GM21515 (cell line): ENCODE measurements around the gene BCL2.
"Not testable (repeated sequence)": the region's sequence is repeated elsewhere in the genome, so short reads cannot be mapped to it uniquely, and the experiment has no call there.

Experiments
- ATAC-seq: cut with Tn5 transposase; IDR thresholded peaks from one replicate; pipeline ENCODE4 v1.9.1; 2021; ENCODE audit not compliant: unreplicated experiment

BCL2 gene

GRCh38 chr18:63207143-63207790 lies 112.3 kb downstream of the BCL2 start:
- ATAC-seq, result no peak

DNA sequence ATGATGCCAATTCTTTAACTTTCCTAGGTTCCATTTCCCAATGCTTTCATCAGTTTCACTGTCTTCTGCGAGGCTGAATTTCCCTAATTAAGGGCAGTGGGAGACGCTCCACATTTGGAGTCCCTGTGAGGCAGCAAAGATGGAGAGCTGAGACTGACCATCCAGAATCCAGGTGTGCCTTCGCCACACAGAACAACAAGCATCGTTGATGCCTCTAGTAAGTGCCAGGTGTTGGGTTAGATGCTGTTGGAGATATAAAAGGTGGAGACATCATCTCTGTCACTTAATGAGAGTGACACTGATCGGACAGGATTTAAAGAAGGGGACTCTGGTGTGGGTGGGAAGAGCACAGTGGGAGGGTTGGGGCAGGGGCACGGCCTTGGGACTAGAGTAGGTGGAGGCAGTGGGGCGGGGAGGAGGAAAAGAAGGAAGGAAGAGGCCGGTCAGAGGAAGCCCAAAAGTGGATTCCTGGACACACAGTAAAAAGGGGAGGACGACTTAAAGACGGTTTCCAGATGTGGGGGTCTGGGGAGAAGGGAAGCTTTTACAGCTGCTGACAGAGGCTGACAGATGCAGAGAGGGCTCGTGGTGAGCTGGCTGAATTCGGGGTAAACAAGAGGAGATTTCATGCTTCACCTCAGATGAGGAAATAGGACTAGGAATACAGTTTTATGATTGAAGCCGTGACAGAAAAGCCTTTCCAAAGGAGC lies 113.0 kb downstream of the BCL2 start:
- ATAC-seq, result no peak

DNA sequence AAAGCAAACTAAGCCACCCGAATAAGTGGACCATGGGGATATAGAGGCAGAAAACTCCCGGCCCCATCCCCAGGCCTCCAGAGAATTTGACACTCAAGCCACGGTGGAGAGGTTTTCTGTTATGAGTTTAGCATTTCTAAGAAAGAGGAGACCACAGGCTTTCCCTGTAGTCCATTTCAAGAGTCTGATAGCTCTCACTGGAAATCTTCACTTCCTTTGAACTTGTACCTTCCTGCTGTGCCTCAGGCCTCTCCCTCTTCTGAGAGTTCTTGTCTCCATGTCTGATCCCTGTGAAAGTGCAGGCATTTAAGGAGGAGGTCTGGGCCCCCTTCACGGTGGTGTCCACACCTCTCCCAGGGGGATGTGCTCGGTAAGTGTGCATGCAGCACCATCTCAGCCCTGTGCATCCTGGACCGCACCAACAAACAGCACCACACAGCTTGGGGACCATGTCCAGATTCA lies 113.7 kb downstream of the BCL2 start:
- ATAC-seq, result no peak

GRCh38 chr18:63203497-63203896 lies 116.1 kb downstream of the BCL2 start:
- no peak for ATAC-seq

DNA sequence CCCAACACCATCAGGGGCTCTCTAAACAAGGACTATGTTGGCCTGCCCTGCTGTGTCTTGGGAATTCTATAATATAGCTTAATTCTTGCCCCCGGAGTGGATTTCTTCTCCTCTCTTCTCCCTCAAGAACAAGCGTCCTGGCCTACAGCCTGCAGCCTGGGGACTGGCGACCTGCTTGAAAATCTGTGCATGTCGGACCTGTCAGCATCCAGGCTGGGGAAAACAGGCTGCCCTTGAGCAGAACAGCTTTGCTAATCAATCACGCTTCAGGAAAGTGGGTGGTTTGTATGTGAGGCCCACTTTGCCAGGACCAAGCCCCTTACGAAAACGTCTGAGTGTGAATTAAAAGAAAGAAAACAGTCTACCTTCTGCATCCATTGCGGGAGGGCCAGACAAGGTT lies 116.7 kb downstream of the BCL2 start:
- no peak for ATAC-seq

DNA sequence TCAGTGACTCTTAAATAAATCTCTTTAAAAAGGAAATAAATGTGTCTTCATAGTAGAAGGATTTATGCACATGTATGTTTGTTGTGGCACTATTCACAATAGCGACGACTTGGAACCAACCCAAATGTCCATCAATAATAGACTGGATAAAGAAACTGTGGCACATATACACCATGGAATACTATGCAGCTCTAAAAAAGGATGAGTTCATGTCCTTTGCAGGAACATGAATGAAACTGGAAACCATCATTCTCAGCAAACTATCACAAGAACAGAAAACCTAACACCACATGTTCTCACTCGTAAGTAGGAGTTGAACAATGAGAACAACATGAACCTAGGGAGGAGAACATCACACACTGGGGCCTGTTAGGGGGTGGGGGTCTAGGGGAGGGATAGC lies 118.1 kb downstream of the BCL2 start:
- not testable (repeated sequence) for ATAC-seq

GRCh38 chr18:63199743-63200241 lies 119.8 kb downstream of the BCL2 start:
- ATAC-seq, result peak; percentile 55

DNA sequence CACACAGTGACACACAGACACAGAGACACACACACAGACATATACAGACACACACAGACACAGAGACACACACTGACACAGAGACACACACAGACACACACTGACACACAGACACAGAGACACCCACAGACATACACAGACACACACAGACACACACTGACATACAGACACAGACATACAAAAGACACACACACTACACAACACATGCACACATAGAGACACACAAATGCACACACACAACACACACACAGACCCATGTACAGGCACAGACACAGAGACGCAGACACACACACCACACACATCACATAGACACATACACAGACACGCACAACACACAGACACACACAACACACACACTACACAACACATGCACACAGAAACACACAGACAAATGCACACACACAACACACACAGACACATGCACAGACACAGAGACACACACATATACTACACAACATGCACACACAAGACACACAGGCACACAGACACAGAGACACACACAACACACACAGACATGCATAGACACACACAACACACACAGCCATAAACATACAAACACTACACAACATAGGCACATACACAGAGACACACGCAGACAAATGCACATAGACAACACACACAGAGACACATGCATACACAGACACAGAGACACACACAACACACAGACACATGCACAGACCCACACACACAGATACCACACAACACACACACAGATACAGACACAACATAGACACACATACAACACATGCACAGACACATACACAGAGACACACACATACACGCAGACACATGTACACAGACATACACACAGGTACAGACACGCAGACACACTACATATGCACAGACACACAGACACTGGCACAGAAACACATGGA lies 120.5 kb downstream of the BCL2 start:
- no peak for ATAC-seq

- no peak for ATAC-seq
Measured at GRCh38 chr18:63198098-63198760, 121.3 kb downstream of the BCL2 start.

- no peak for ATAC-seq
Measured at GRCh38 chr18:63197246-63197869, 122.2 kb downstream of the BCL2 start.

GRCh38 chr18:63195326-63196159 lies 124.0 kb downstream of the BCL2 start:
- ATAC-seq, result no peak

DNA sequence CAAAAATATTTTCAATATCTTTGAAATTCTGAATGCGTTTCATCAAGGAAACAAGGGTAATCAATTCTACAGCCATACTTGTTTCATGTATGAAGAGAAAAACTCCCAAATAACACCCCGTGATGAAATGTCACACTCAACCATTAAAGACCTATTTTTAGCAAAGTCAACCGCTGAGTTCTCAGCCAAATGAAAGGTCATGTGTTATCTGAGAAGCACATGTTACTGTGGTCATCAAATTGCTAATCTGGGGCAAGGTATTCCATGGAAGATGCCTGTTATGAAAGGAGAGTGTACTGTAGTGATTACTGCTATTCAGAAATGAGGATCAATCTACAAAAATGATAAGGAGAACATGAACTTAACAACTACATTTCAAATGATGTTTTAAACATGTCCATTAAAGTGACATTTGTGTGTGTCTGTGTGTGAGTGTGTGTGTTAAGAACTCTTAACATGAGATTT lies 126.7 kb downstream of the BCL2 start:
- no peak for ATAC-seq

- ATAC-seq, result no peak
Measured at GRCh38 chr18:63192126-63192884, 127.3 kb downstream of the BCL2 start.

DNA sequence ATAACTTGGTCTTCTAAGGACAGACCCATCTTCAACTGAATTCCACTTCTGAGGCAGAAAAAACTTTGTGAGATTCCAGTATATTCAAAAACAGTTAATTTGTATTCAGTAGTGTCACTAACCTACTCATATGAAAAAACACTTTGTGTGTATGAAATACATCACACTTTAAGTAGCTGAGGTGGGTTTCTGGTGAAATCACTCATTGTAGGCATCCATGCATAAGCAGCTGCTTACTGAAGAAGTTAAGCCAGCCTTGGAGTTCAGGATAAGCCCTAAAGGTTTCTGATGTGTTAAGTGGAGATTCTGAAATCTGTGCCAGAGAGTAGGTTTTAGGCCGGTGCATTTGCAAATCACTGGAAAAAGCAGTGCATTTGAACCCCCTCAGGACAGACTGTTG lies 128.2 kb downstream of the BCL2 start:
- no peak for ATAC-seq

GRCh38 chr18:63190838-63191237 lies 128.7 kb downstream of the BCL2 start:
- ATAC-seq, result not testable (repeated sequence)

- no peak for ATAC-seq
Measured at GRCh38 chr18:63189817-63190216, 129.8 kb downstream of the BCL2 start.

GRCh38 chr18:63189041-63189440 lies 130.5 kb downstream of the BCL2 start:
- ATAC-seq, result no peak

DNA sequence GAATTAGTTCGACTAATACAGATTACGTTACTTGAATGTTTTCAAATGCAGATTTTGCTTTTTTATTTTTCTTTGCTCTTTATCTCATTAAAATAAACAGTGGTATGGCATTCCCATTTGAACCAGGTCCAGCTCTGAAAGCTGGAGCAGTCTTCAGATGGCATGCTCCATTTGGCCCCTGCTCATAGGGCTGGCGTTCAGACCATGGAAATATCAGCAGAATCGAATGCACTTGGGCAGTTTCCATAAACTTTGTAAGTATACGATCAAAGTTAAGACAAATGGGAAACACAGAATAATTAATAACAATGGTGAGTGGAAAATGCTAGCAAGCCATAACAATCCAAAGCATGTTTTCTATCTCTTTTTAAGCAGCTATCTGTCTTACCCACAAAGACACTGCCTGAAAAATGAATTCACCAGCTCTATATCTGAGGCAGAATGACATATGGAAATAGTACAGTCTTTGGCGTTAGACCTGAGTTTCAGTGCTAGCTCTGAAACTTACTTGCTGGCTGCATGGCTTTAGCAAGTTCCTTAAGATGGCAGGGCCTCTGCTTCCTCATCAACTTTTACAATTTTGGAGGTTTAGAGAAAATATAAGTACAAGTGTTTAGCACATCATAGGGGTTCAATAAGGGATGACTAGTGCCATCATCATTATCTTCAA lies 131.6 kb downstream of the BCL2 start:
- ATAC-seq, result peak; percentile 48
